GM19099 (cell line): ENCODE data around the gene OR8G5.

Experiments used
- POLR2A ChIP-seq: IDR thresholded peaks from 3 replicates; pipeline ENCODE4 v1.6.1; 2011; ENCODE audit warnings: low read depth; ENCODE audit not compliant: insufficient read length; ENCODE audit errors: extremely low read depth

Gene OR8G5

DNA sequence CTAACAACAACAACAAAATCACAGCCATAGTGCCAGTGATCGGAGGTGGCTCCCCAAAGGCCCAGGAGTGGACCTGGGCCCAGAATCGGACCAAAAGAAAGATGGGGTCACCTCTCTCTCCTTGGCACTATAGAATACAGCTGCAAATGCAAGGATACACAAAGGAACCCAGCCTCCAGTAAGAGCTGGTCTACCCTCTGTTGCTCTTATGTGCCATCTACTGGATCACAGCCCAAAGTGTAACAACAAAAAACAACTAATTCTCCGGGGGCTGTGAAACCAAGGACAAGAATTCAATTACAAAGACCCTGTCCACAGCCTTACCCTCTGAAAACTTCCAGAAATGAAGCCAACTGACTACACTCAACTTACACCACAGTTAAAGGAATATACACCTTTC is 21.6 kb downstream of the OR8G5 start:
- no peak for TF ChIP-seq POLR2A

DNA sequence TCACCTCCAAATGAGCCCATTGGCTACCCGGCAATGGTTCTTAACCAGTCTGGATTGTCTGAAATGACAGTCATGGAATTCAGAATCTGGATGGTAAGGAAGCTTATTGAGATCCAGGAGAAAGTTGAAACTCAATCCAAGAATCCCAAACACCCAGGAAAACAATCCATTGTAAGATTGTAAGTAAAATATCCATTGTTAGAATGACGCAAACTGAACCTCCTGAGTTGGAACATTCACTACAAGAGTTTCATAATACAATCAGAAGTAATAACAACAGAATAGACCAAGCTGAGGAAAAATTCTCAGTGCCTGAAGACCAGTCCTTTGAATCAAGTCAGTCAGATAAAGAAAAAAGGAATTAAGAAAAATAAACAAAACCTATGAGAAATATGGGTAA is 22.1 kb downstream of the OR8G5 start:
- TF ChIP-seq POLR2A: no peak

DNA sequence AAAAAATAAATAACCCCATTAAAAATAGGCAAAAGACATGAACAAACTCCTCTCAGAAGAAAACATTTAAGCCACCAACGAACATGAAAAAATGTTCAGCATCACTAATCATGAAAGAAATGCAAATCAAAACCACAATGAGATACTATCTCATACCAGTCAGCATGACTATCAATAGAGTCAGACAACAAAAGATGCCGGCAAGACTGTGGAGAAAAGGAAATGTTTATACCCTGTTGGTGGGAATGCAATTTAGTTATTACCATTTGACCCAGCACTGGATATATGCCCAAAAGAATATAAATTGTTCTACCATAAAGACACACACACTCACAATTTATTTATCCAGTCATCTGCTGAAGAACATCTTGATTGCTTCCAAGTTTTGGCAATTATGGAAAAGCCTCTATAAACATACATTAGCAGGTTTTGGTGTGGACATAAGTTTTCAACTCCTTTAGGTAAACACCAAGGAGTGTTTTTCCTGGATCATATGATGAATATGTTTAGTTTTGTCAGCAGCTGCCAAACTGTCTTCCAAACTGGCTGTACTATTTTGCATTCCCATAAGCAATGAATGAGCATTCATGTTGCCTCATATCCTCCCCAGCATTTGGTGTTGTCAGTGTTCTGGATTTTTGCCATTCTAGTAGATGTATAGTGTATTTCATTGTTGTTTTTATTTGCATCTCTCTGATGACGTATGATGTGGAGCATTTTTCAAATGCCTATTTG is 29.6 kb downstream of the OR8G5 start:
- TF ChIP-seq POLR2A: no peak

DNA sequence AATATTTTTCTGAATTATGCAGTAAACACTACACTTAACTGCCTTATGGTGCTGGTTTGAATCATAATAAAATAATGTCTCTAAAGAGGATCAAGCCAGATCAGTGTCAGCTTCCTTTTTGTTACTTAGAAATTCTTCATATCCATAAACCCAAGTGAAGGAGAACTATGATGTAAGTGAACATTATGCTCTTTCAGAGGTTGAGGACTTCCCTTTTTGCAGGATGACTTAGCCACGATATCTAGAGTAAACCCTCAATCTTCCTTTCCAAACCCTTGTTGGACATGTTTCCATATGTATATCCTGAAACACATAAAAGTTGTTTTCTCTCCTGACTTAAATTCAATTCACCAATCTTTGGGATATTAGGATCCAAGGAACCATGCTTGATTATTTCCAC is 38.5 kb downstream of the OR8G5 start:
- no peak for TF ChIP-seq POLR2A

DNA sequence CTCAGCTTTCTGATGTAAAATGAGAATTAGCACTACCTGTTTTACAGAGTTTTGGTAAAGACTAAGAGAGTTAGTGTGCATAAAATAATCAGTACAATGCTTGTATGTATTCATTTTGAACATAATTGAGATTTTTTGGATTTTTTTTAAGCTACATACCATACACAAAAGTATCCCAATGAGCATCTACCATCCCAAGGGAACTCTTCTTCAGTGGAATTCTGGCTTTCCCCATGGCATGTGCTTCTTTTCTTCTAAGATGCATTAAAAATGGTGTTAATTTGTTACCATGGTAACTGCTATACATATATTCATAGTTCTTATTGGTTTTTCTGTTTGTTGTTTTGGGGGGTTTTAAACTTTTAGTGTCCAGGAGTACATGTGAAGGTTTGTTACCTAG is 39.8 kb downstream of the OR8G5 start:
- TF ChIP-seq POLR2A: no peak

DNA sequence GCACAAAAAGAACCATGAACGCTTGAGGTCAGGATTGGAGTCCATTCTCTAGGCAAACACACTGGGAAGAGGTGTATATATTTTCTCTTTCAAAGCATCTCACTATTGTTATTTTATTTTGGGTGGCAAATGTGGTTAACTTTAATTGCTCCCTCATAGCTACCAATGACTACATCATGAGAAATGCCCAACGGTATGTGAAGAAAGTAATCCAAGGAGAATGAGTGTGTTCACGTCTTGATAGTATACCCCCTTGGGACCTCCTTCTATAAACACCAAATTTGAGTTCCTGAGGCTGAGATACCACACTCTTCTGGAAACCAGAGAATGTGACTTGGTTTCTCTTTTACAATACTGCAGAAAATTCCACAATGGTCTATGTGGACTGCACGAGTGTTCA is 41.7 kb downstream of the OR8G5 start:
- no peak for TF ChIP-seq POLR2A

DNA sequence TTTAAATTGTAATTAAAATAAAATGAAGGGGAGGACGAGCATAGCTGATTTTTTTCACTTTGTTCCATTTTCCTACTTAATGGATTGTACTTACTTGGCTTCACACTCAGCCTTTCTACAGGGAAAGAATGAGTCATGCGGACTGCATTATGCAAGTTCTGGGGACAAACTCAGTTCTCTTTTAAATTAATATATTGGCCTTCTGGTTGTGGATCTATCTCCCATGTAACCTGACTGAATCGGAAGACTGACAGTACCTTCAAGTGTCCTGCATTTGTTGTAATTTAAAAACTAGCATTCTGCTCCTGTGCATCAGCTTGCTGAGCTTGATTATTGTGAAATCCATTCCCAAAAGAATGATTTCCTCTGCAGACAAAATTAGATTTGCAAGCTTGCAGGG is 45.4 kb downstream of the OR8G5 start:
- no peak for TF ChIP-seq POLR2A

DNA sequence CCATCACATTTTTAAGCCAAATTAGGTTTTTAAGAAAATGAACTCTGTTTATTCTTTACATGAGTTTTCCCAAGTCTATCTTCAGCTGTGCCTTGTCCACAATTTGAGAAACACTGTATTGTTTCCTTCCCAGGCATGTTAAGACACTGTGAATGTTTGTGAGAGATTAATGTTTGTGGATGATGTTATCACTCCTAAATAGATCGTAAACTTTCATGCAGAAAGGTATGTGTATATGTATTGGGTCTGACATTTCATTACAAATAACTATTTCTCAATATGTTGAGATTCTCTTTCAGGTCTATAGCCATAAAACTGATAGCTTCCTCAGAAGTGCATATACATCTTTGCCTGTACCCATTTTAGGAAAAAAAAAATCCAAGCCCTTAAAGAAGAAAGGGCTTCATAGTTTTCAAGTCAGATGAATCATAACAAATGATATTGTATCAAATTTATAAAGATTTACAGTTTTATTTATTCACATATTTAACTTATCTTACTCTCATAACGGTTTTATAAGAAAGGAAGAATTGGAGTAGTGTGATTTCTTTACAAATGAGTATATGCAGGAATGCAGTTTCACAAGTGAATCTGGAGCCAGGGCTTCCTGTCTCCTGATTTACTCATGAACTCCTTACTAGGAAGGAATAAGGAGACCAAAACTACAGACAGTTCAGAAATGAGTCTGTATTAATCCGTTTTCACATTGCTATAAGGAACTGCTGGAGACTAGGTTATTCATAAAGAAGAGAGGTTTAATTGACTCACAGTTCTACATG is 46.4 kb downstream of the OR8G5 start:
- TF ChIP-seq POLR2A: no peak

DNA sequence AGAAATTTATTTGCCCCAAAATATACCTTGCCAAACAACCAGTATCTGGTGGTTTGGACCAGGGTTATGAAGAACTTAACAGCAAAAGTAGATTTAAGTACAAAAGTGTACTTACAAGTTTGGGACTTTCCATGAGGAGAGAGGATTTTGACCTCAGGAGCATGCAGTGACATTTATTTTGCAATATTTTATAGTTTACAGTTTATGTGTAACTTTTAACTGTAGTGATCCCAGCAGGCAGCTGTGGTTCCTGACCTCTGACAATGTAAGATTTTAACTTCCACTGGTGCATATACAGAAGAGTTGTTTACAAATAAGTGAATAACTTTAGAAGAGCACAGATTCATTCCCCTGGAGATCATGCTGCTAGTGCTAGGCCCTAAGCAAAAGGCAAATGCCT is 50.9 kb downstream of the OR8G5 start:
- no peak for TF ChIP-seq POLR2A

DNA sequence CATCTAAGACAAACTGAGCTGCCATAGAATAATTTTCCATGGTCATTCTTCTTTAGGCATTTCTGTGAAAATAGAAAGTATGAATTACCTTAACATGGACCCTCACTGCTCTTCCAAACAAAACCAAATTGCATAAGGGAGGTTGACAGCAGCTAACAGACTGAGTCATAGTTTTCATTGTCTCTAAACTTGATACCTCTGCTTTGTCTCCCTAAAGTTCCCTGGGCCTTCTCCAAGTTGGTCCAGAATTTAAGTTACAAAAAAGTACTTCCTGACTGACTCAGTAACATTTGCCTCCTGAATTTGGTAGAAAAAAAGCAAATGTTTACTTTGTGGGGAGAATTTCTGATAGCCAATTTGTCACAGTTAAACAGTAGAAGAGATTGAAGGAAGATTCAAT is 54.5 kb downstream of the OR8G5 start:
- no peak for TF ChIP-seq POLR2A

DNA sequence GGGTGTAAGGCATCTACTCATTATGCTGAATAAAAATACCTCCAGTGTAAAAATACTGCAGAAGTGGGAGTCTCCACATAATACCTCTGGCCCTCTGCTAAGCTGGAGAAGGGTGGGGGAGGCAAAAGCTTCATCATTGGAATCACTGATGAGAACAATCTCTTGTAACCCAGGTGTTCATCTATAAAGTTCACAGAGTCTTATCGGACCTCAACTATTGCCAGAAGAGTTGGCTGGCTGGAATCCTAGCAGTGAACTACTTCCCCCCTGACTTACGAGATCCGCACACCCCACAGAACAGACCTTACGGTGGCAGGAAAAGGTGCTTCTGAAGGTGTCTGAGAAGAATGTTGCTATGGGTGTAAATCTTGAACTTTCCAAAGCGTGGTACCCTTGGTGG is 55.1 kb downstream of the OR8G5 start:
- TF ChIP-seq POLR2A: no peak

DNA sequence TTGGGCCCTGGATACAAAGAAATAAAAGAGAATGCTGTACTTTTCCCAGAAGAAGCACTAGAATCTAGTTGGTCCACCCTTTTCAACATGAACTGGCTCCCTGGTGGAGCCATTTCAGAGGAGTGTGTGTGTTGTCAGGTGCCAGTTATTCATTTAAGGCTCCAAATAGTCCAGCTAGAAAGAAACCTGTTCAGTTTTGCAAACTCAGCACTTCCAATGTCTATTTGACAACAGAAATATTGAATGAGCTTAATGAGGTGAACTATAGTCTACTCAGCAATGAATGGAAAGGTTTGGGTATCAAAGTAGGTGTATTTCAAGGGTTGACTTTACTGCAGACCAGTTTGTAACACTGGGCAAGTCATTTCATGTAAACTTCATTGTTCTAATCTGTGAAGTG is 55.5 kb downstream of the OR8G5 start:
- TF ChIP-seq POLR2A: no peak

DNA sequence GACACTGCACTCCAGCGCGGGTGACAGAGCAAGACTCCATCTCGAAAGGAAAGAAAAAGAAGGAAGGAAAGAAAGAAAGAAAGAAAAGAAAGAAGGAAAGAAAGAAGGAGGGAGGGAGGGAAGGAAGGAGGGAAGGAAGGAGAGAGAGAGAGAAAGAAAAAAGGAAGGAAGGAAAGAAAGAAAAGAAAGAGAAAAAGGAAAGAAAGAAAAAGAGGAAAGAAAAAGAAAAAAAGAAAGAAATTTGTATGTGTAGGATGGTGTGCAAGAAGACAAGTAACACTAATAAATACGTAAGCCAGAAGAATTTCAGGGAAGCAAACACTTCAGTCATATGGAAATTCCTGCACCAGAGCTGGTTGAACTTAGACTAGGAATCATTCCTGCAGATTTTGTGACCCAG is 57.0 kb downstream of the OR8G5 start:
- no peak for TF ChIP-seq POLR2A

DNA sequence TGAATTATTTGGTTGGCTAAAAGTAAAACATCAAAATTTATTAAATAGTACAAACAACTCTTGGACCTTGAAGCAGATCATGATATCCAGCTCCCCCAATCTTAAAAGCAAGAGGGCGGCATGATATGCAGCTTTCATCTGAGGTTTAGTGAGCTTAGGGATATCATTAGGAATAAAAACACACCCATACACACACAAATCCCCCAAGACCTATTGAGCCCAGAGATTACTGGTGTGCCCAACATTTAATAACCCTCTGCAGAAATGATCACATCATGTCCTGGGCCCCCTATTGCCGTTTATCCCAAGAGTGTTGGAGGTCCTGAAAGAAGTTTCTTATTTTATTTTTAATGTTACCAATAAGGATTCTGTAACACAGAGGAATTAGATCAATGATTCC is 57.7 kb downstream of the OR8G5 start, which contains the start of gene OR8D1:
TSS of gene OR8D1 (minus strand) at position 101 of the 400 bp plus-strand sequence. CDS start 3,183 bp downstream, outside the sequence.
- no peak for TF ChIP-seq POLR2A

DNA sequence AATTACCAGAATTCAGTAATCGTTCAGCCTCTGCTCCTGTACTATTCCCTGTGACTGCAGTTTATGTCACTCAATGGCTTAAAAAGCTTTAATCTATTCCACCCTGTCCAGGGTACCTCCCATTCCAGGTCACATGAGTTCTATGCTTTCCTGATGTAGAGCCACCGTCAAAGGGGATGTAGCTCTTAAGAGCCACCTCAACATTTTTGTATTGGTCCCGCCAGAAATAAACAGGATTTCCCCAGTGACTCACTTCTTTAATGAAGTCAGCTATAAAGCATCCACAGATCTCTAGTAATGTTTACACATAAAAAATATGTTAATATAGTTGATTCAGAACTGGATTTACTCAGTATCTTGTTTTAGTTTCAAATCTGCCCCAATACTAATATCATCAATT is 58.9 kb downstream of the OR8G5 start:
- no peak for TF ChIP-seq POLR2A
